HFFc6 (cell line): Measurements from ENCODE around the gene LCN2. TPM values are rescaled to one million over a fixed set of nuclear protein-coding genes. Genes with fewer than 3 reads are reported as not detected.

Experiments used
- DNase-seq: peaks from one replicate; pipeline ENCODE4 v3.0.0-alpha.2; 2018
- H3K27ac Mint-ChIP-seq: 2 replicates; pipeline ENCODE4 v1.8.0; 2020; ENCODE audit warnings: mild to moderate bottlenecking, mixed read lengths
- H3K27me3 Mint-ChIP-seq: 2 replicates; pipeline ENCODE4 v1.8.0; 2021; ENCODE audit warnings: mild to moderate bottlenecking, moderate library complexity, mixed read lengths; ENCODE audit not compliant: insufficient read depth
- H3K36me3 Mint-ChIP-seq: 2 replicates; pipeline ENCODE4 v1.8.0; 2021; ENCODE audit warnings: low read depth, mixed read lengths
- H3K4me1 Mint-ChIP-seq: 2 replicates; pipeline ENCODE4 v1.8.0; 2020; ENCODE audit warnings: low read depth, mixed read lengths
- H3K4me3 Mint-ChIP-seq: 2 replicates; pipeline ENCODE4 v1.8.0; 2020; ENCODE audit warnings: mild to moderate bottlenecking, moderate library complexity, mixed read lengths
- H3K9me3 Mint-ChIP-seq: 2 replicates; pipeline ENCODE4 v1.8.0; 2020; ENCODE audit warnings: mild to moderate bottlenecking, mixed read lengths
- CTCF ChIP-seq: fragments of 200-600 bp; sonication (generic); IDR thresholded peaks from 2 replicates; pipeline ENCODE4 v1.5.0; 2021; ENCODE audit warnings: antibody characterized with exemption, mild to moderate bottlenecking
- total RNA-seq, 6 experiments: library from RNA; stranded (reverse); fragmentation: NEBNext Ultra II Directional; extraction: Animal tissue kit (Norgen Biotek cat#: 25700); gene quantifications; 2 replicates in 1 of 6; 3 replicates in 5 of 6; pipeline ENCODE4 v1.2.3, GENCODE V29; 2021

LCN2 gene
- total RNA-seq, 6 experiments from 2014 or later, result not detected

DNA sequence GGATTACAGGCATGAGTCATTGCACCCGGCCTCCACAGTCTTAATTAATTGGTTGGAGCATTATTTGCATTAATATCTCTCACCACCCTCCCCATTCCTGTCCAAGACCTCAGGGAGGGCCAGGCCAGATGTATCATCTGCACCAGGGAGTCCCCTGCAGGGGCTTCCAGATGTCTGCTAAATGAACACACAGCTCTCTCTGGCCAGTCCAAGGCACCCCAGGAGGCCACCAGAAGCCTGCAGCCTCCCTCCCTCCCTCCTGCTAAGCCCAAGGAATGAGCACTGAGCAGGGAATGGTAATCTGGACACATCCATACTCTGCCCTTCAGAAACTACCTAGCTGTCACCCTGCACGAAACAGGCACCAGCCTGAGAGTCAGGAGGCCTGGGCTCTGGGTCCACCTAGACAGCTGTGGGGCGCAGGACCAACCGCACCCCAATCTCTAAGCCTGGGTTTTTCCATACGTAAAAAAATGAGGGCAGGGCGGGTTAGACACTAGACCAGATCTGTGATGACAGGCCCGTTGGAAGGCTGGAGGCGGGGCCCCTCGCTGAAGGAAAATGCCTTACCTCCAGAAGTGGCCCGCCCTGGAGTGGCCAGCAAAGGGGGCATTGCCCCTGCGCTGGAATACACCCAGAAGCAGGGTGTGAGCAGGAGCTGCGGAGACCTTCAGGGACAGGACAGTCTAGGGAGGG, 33.8 kb downstream of the LCN2 start:
- Mint-ChIP-seq H3K27ac (no peak overlapping the region), H3K4me1 (peaks cover 10% of the 10 kb centered on the region; the same call in 1 of the 2 replicates), H3K9me3 (no peaks in the 10 kb centered on the region), H3K4me3 (no peak overlapping the region), H3K36me3 (peaks cover 40% of the 10 kb centered on the region), H3K27me3 (no peaks in the 10 kb centered on the region)
- no peak for TF ChIP-seq CTCF
- DNase-seq, result no peak

DNA sequence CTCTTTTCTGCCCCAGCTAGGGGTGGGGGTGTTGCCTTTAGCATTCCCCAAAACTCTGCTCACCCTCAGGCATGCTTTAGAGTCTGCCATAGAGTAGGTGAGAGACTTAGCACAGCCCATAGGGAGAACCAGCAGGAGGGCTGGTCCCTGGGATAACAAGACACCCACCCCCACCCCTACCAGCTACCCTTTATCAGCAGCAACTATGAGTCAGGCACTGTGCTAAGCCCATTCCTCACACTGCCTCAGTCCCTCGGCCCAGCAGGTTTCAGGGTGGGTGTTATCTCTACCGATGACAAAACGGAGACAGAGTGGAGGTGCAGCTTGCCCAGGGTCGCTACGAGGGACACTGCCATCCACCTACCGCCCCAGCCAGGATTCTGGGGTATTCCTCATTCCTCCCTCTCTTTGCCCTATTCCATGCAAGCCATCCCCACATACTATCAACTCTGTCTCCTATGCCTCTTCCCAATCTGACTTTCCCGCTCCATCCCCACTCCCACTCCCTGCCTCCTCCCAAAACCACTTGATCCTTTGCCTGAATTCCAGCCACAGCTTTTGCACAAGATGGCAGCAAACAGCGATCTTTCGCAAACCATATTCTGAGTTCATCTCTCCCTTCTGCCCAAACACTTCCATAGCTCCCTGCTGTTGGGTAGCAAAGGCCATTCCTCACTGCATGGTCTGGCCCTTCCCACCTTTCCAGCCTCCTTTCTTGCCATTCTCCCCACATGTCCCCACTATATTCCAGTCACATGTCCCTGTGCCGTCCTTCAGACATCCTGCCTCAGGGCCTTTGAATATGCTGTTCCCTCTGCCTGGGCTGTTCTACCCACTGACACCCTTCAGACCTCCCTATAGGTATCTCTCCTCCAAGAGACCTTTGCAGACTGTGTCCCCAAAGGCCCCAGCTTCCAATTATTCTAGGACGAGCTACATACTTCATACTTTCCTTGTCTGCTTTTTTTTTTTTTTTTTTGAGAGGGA, 37.0 kb downstream of the LCN2 start:
- no peaks in the 10 kb centered on the region; the same call in 1 of the 2 replicates for H3K27me3 Mint-ChIP-seq
- DNase-seq, result no peak
- no peaks in the 10 kb centered on the region for H3K9me3 Mint-ChIP-seq
- peaks cover 28% of the 10 kb centered on the region for H3K4me1 Mint-ChIP-seq
- H3K36me3 Mint-ChIP-seq, result peaks cover 29% of the 10 kb centered on the region
- no peak for TF ChIP-seq CTCF
- no peak overlapping the region for H3K4me3 Mint-ChIP-seq
- no peak overlapping the region for H3K27ac Mint-ChIP-seq

GRCh38 chr9:128187361-128187760, 38.1 kb downstream of the LCN2 start:
- H3K36me3 Mint-ChIP-seq, result peaks cover 24% of the 10 kb centered on the region
- TF ChIP-seq CTCF, result no peak
- no peak overlapping the region for H3K27ac Mint-ChIP-seq

DNA sequence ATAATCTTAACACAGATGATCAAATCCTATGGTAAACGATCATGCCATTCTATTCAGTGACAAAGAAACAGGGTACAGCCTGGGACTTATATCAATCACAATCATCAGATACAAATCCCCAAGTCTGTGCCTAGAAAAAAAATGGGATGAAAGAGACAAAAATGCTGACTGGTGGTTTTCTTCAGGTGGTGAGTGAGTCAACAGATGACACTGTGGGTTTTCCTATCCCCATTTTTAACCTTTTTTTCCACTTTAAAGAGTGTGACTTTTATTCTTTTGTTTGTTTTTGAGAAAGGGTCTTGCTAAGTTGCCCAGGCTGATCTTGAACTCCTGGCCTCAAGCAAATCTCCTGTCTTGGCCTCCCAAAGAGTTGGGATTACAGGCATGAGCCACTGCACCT, 39.0 kb downstream of the LCN2 start:
- Mint-ChIP-seq H3K9me3 (no peaks in the 10 kb centered on the region), H3K4me3 (no peak overlapping the region), H3K27me3 (no peaks in the 10 kb centered on the region; the same call in none of the 2 replicates), H3K4me1 (peaks cover 24% of the 10 kb centered on the region), H3K36me3 (peaks cover 20% of the 10 kb centered on the region), H3K27ac (no peak overlapping the region)
- no peak for TF ChIP-seq CTCF
- DNase-seq, result no peak

More at GRCh38 chr9:128187361-128187760, 38.1 kb downstream of the LCN2 start:
- no peak for DNase-seq
- Mint-ChIP-seq H3K4me3 (no peak overlapping the region), H3K9me3 (no peaks in the 10 kb centered on the region), H3K27me3 (no peaks in the 10 kb centered on the region; the same call in none of the 2 replicates), H3K4me1 (peaks cover 25% of the 10 kb centered on the region)

- peak overlapping the region; percentile 55 for H3K27ac Mint-ChIP-seq
- H3K4me3 Mint-ChIP-seq, result peak overlapping the region; percentile 98
- peaks cover 27% of the 10 kb centered on the region for H3K4me1 Mint-ChIP-seq
- no peaks in the 10 kb centered on the region; the same call in none of the 2 replicates for H3K27me3 Mint-ChIP-seq
- TF ChIP-seq CTCF, result no peak
- H3K9me3 Mint-ChIP-seq, result no peaks in the 10 kb centered on the region
- no peak for DNase-seq
- H3K36me3 Mint-ChIP-seq, result peaks cover 12% of the 10 kb centered on the region; the same call in 1 of the 2 replicates
Observed at GRCh38 chr9:128190013-128190412, 40.8 kb downstream of the LCN2 start.
